AG09309 (cell line): ENCODE measurements around the gene UTP14A.

ENCODE experiments used
- DNase-seq: peaks from one replicate; pipeline ENCODE4 v3.0.0-alpha.2; 2010; ENCODE audit warnings: low read depth
- H3K4me3 ChIP-seq: 2 replicates; pipeline ENCODE4 v1.5.1; 2011; ENCODE audit warnings: mild to moderate bottlenecking, low read depth, low read length, moderate library complexity; ENCODE audit not compliant: control insufficient read depth
- CTCF ChIP-seq: IDR thresholded peaks from 2 replicates; pipeline ENCODE4 v1.5.1; 2011; ENCODE audit warnings: mild to moderate bottlenecking, low read depth, low read length, inconsistent platforms; ENCODE audit not compliant: insufficient read depth, control insufficient read depth; ENCODE audit errors: missing control alignments

UTP14A gene

GRCh38 chrX:129965166-129965565 is 59.2 kb downstream of the UTP14A start:
- no peak for TF ChIP-seq CTCF
- DNase-seq: no peak
- H3K4me3 ChIP-seq: no peak overlapping the region

- DNase-seq: no peak
- H3K4me3 ChIP-seq: no peak overlapping the region
- TF ChIP-seq CTCF: no peak
These were observed 63.0 kb downstream of the UTP14A start for GRCh38 chrX:129968968-129969367.

GRCh38 chrX:129976441-129976840 is 70.5 kb downstream of the UTP14A start:
- no peak for TF ChIP-seq CTCF
- no peak overlapping the region for H3K4me3 ChIP-seq
- no peak for DNase-seq
